Activated CD8-positive, alpha-beta T cell treated with anti-CD3 and anti-CD28 coated beads for 36 hours (primary cell): ENCODE measurements around the gene FCHO2. TPM values are rescaled to one million over a fixed set of nuclear protein-coding genes. Genes with fewer than 3 reads are reported as not detected.

ENCODE experiments used
- ATAC-seq: fragments of 200-7000 bp; cut with Tn5 transposase; one replicate; pipeline ENCODE4 v1.10.0; 2021; ENCODE audit warnings: mild to moderate bottlenecking, moderate library complexity
- CTCF ChIA-PET: fragments of 350-600 bp; sonication (Branson Sonifier 250); formaldehyde crosslinking; loops from one replicate; lab custom pipeline; 2021; ENCODE audit warnings: antibody characterized with exemption; lab: Charles Lee
- POLR2A ChIA-PET: fragments of 350-600 bp; sonication (Branson Sonifier 250); formaldehyde crosslinking; loops from one replicate; lab custom pipeline; 2021; ENCODE audit warnings: antibody characterized with exemption; lab: Charles Lee
- DNase-seq: peaks from one replicate; pipeline ENCODE4 v3.0.0-alpha.2; 2020
- H3K27ac Mint-ChIP-seq: one replicate; pipeline ENCODE4 v1.8.0; 2021; ENCODE audit warnings: mild to moderate bottlenecking, mixed read lengths
- H3K27me3 Mint-ChIP-seq: one replicate; pipeline ENCODE4 v1.8.0; 2021; ENCODE audit warnings: mixed read lengths
- H3K36me3 Mint-ChIP-seq: one replicate; pipeline ENCODE4 v1.8.0; 2021; ENCODE audit warnings: low read depth, mixed read lengths
- H3K4me1 Mint-ChIP-seq: one replicate; pipeline ENCODE4 v1.8.0; 2021; ENCODE audit warnings: low read depth, mixed read lengths
- H3K4me3 Mint-ChIP-seq: one replicate; pipeline ENCODE4 v1.8.0; 2021; ENCODE audit warnings: mild to moderate bottlenecking, moderate library complexity, mixed read lengths
- H3K9me3 Mint-ChIP-seq: one replicate; pipeline ENCODE4 v1.8.0; 2021; ENCODE audit warnings: mixed read lengths
- CTCF ChIP-seq: fragments of 200-600 bp; IDR thresholded peaks from one replicate; pipeline ENCODE4 v1.8.0; 2022; ENCODE audit warnings: antibody characterized with exemption, mild to moderate bottlenecking
- intact Hi-C: fragments of 100-400 bp; cut with micrococcal nuclease; formaldehyde crosslinking; loops from one replicate; pipeline ENCODE4 v1.10.0; 2022
- total RNA-seq, 2 experiments: library from RNA; stranded (reverse); gene quantifications; one replicate each; pipeline ENCODE4 v1.2.3, GENCODE V29; 2021

FCHO2 gene
- total RNA-seq, 2 experiments from 2014 or later, result 0.32 to 1.0 TPM

- H3K36me3 Mint-ChIP-seq, result no peaks in the 10 kb centered on the region
- POLR2A ChIA-PET, result no interaction called here
- peaks cover 59% of the 10 kb centered on the region for H3K27me3 Mint-ChIP-seq
- intact Hi-C loops, result no loop called here
- H3K9me3 Mint-ChIP-seq, result no peaks in the 10 kb centered on the region
- DNase-seq, result no peak
- no peak overlapping the region for H3K4me3 Mint-ChIP-seq
- ATAC-seq, result no peak
- H3K27ac Mint-ChIP-seq, result no peak overlapping the region
- TF ChIP-seq CTCF, result no peak
- CTCF ChIA-PET, result no interaction called here
- H3K4me1 Mint-ChIP-seq, result no peaks in the 10 kb centered on the region
Observed at GRCh38 chr5:73130811-73131210, 175.0 kb downstream of the FCHO2 start.

- POLR2A ChIA-PET, result no interaction called here
- intact Hi-C loops, result no loop called here
- Mint-ChIP-seq H3K27me3 (peaks cover 54% of the 10 kb centered on the region), H3K4me3 (no peak overlapping the region), H3K36me3 (no peaks in the 10 kb centered on the region), H3K9me3 (no peaks in the 10 kb centered on the region), H3K27ac (no peak overlapping the region), H3K4me1 (no peaks in the 10 kb centered on the region)
- DNase-seq, result no peak
- no peak for ATAC-seq
- TF ChIP-seq CTCF, result no peak
- CTCF ChIA-PET, result no interaction called here
Observed at GRCh38 chr5:73131711-73132425, 176.0 kb downstream of the FCHO2 start.

- H3K9me3 Mint-ChIP-seq, result no peaks in the 10 kb centered on the region
- intact Hi-C loops, result no loop called here
- no peak for DNase-seq
- H3K27me3 Mint-ChIP-seq, result peaks cover 57% of the 10 kb centered on the region
- H3K27ac Mint-ChIP-seq, result no peak overlapping the region
- TF ChIP-seq CTCF, result no peak
- no peaks in the 10 kb centered on the region for H3K36me3 Mint-ChIP-seq
- H3K4me3 Mint-ChIP-seq, result no peak overlapping the region
- H3K4me1 Mint-ChIP-seq, result no peaks in the 10 kb centered on the region
- ATAC-seq, result no peak
- ChIA-PET POLR2A (no interaction called here), CTCF (no interaction called here)
Observed at GRCh38 chr5:73132759-73133158, 176.9 kb downstream of the FCHO2 start.

GRCh38 chr5:73135021-73135420 lies 179.2 kb downstream of the FCHO2 start:
- Mint-ChIP-seq H3K36me3 (no peaks in the 10 kb centered on the region), H3K9me3 (no peaks in the 10 kb centered on the region), H3K4me3 (no peak overlapping the region), H3K27ac (no peak overlapping the region), H3K27me3 (peaks cover 54% of the 10 kb centered on the region), H3K4me1 (no peaks in the 10 kb centered on the region)
- ChIA-PET CTCF (interaction anchor here (0.9 kb wide), 1 partner anchor 26 kb away, joined by 3 read pairs; no protein-coding TSS in a partner anchor), POLR2A (interaction anchor here (0.8 kb wide), 1 partner anchor 11 kb away, joined by 3 read pairs; no protein-coding TSS in a partner anchor)
- intact Hi-C loops, result no loop called here
- no peak for TF ChIP-seq CTCF
- DNase-seq, result no peak
- no peak for ATAC-seq

GRCh38 chr5:73135429-73136054 lies 179.7 kb downstream of the FCHO2 start:
- Mint-ChIP-seq H3K9me3 (no peaks in the 10 kb centered on the region), H3K36me3 (no peaks in the 10 kb centered on the region), H3K4me3 (no peak overlapping the region), H3K27ac (no peak overlapping the region), H3K4me1 (no peaks in the 10 kb centered on the region), H3K27me3 (peaks cover 51% of the 10 kb centered on the region)
- intact Hi-C loops, result no loop called here
- POLR2A ChIA-PET, result no interaction called here
- CTCF ChIA-PET, result interaction anchor here (0.7 to 0.9 kb wide), 2 partner anchors 26 to 338 kb away, joined by 3 read pairs; no protein-coding TSS in a partner anchor
- TF ChIP-seq CTCF, result peak; percentile 44
- DNase-seq (no peak), ATAC-seq (peak; percentile 73)
